ENCODE measurements around the gene GUCA1C. TPM values are rescaled to one million over a fixed set of nuclear protein-coding genes. Genes with fewer than 3 reads are reported as not detected.

GUCA1C gene
- total and polyA plus RNA-seq, 2 of the 13 experiments (the other 11 are each of a cell fraction or from before 2014, with no cell fraction given) = not detected

- no peak for TF ChIP-seq ZMYM4 (CRISPR knock-in tag; IDR thresholded peaks at IDR 0.05)
These were observed 44.8 kb upstream of the GUCA1C start (continued) for GRCh38 chr3:108998436-108998835.

GRCh38 chr3:108985844-108986243 lies 32.2 kb upstream of the GUCA1C start:
- H2AFZ ChIP-seq (ENCODE audit: low read length) = no peak overlapping the region
- WGBS (ENCODE audit: low lambda C conversion rate) = 0% methylated on average over 1 of the region's 1 CpG
- no peak for ATAC-seq
- BruUV-seq (replicated peaks) = no TSS peak
- no peaks in the 10 kb centered on the region for H3K4me1 ChIP-seq (ENCODE audit: insufficient read depth, low read length)
- FAIRE-seq = no peak
- in situ Hi-C loops (cut with HindIII; ENCODE audit: extremely low pct_ligation_motif_present, low pct_unique_long_range_greater_than_20kb) = no loop called here
- no peak overlapping the region for H3K4me2 ChIP-seq (ENCODE audit: low read depth, low read length)
- DNase-seq (ENCODE audit: low spot score) = no peak
- intact Hi-C loops (cut with micrococcal nuclease; ENCODE audit: unreplicated experiment) = no loop called here
- CTCF ChIA-PET (ENCODE audit: low intra/inter-chr PET ratio, low total read pairs) = no interaction called here
- no peaks in the 10 kb centered on the region for H3K27me3 ChIP-seq (ENCODE audit: control insufficient read depth in 1 of 2, insufficient read depth in 2 of 2, low read length in 2 of 2)
- POLR2A ChIA-PET = no interaction called here
- no peaks in the 10 kb centered on the region for H3K9me3 ChIP-seq (ENCODE audit: low read length)
- H3K9ac ChIP-seq (ENCODE audit: insufficient read depth, low read depth, low read length) = no peak overlapping the region
- no peaks in the 10 kb centered on the region for H3K36me3 ChIP-seq (replicated peaks in 1 of 2; ENCODE audit: control insufficient read depth in 1 of 2, insufficient read depth in 2 of 2, low read length in 2 of 2)
- no peak overlapping the region for H3K27ac ChIP-seq (ENCODE audit: extremely low read length, insufficient read depth, low read length)
- H3K4me3 ChIP-seq (replicated peaks in 1 of 3; ENCODE audit: insufficient read depth in 1 of 3, low read depth in 2 of 3, low read length in 3 of 3) = no peak overlapping the region
- H3K79me2 ChIP-seq (ENCODE audit: insufficient read depth, low read length) = no peaks in the 10 kb centered on the region
- TF ChIP-seq ATF5 (CRISPR knock-in tag; IDR thresholded peaks at IDR 0.05; ENCODE audit: low read depth) (no peak), ZNF569 (CRISPR knock-in tag; IDR thresholded peaks at IDR 0.05; ENCODE audit: borderline replicate concordance) (no peak), ATF7-NPFF (CRISPR knock-in tag; IDR thresholded peaks at IDR 0.05; ENCODE audit: low read depth) (no peak), RAD51 (IDR thresholded peaks at IDR 0.05; ENCODE audit: borderline replicate concordance) (no peak), PRDM15 (CRISPR knock-in tag; IDR thresholded peaks at IDR 0.05) (peak; percentile 82; the same call in 1 of the 2 replicates)
- no peaks in the 10 kb centered on the region for H4K20me1 ChIP-seq (ENCODE audit: insufficient read depth, low read length)
